Camera-type eye (tissue), 1 donor: Measurements from ENCODE around the gene TMEM30B. TPM values are rescaled to one million over a fixed set of nuclear protein-coding genes. Genes with fewer than 3 reads are reported as not detected.

Experiments used
- total RNA-seq: library from RNA; depleted of rRNA; stranded (reverse); fragments of >200 nt; gene quantifications from one replicate; pipeline ENCODE4 v1.2.3, GENCODE V29; 2014

The TMEM30B gene
- 6.3 TPM for total RNA-seq

GRCh38 chr14:61281186-61281947 is at the start of gene TMEM30B:
TSS of gene TMEM30B (minus strand) at chr14:61281338. CDS start at chr14:61281147, 191 bp downstream.

GRCh38 chr14:61321385-61322010 is 40.4 kb upstream of the TMEM30B start, which contains the start of gene PRKCH:
TSS of gene PRKCH (plus strand) at chr14:61321579. CDS start at chr14:61322102, 523 bp downstream.

Other genes with a start within 250 kb of the TMEM30B start
- gene PRKCH, start 40.2 kb upstream of the TMEM30B start, total RNA-seq: 95.0 TPM